Stimulated activated effector memory CD8-positive, alpha-beta T cell treated with anti-CD3 and anti-CD28 coated beads, Interleukin-12 subunit alpha, Interleukin-12 subunit beta, amount 100 ng/mL, for 72 hours (primary cell): ENCODE measurements around the gene TRAF6.

Experiments
- ATAC-seq: fragments of 150-1000 bp; cut with Tn5 transposase; 2 replicates; pipeline ENCODE4 v1.10.0; 2021
- DNase-seq, 2 donors: peaks; one replicate each; pipeline ENCODE4 v3.0.0; 2021 to 2022; ENCODE audit warnings: low spot score in 2 of 2
- H3K27ac Mint-ChIP-seq: one replicate; pipeline ENCODE4 v1.8.0; 2022; ENCODE audit warnings: mild to moderate bottlenecking, mixed read lengths
- H3K36me3 Mint-ChIP-seq: one replicate; pipeline ENCODE4 v1.8.0; 2022; ENCODE audit warnings: mild to moderate bottlenecking, mixed read lengths
- H3K4me1 Mint-ChIP-seq: one replicate; pipeline ENCODE4 v1.8.0; 2022; ENCODE audit warnings: mixed read lengths
- H3K4me3 Mint-ChIP-seq: one replicate; pipeline ENCODE4 v1.8.0; 2022; ENCODE audit warnings: mild to moderate bottlenecking, mixed read lengths
- H3K9me3 Mint-ChIP-seq: one replicate; pipeline ENCODE4 v1.8.0; 2022; ENCODE audit warnings: mixed read lengths

The TRAF6 gene

DNA sequence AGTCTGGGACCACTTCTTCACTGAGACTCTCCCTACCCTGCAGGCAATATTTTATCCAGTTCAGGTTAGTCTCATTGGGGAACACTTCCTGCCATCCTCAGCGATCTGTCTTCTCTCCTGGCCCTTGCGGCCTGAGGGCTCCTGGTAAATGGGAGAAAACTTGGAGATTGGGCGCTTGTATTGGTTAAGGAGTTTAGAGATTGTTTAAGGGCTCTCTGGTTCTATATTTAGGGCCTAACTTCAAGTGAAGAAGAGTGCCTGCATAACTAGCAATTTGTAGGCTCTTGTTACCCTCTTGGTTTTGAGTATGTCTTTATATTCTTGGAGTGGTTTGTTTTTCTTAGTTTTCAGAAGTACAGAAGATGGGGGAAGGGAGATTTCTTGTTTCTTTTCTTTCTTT, 72.7 kb downstream of the TRAF6 start:
- DNase-seq (no peak), ATAC-seq (no peak)
- no peaks in the 10 kb centered on the region for H3K9me3 Mint-ChIP-seq
- peaks cover 51% of the 10 kb centered on the region for H3K4me1 Mint-ChIP-seq
- H3K4me3 Mint-ChIP-seq, result no peak overlapping the region
- no peak overlapping the region for H3K27ac Mint-ChIP-seq
- peaks cover 93% of the 10 kb centered on the region for H3K36me3 Mint-ChIP-seq
